22Rv1 (cell line): ENCODE results near the gene VGLL4.

Experiments used
- H3K27ac ChIP-seq: fragments of 450-650 bp; 2 replicates; pipeline ENCODE4 v1.5.1; 2017
- CTCF ChIP-seq: fragments of 450-650 bp; IDR thresholded peaks from 2 replicates; pipeline ENCODE4 v1.5.1; 2017; ENCODE audit warnings: mild to moderate bottlenecking
- ZFX ChIP-seq: fragments of 450-650 bp; IDR thresholded peaks from 2 replicates; pipeline ENCODE4 v1.6.1; 2017; ENCODE audit warnings: antibody characterized with exemption, borderline replicate concordance

The VGLL4 gene

GRCh38 chr3:11661052-11661656, 17.4 kb upstream of the VGLL4 start:
- no peak for TF ChIP-seq ZFX
- TF ChIP-seq CTCF = no peak
- peak overlapping the region; percentile 12; the same call in 1 of the 2 replicates for H3K27ac ChIP-seq

DNA sequence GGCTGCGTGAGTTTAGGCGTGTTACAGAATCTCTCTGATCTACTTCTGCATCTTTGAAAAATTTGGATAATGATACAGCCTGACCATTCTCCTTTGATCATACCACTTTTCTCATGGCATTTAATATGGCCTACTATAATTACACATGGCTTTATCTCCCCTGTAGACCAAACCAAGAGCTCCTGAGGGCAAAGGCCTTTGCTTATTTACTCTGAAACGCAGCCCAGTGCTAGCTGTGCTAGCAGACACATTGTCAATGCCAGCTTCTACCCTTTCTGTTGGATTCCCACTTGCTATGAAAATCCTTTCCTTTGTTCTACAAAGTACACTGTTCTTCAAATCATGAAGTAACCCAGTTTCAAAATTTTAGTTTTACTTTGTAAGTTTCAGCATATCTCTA, 16.5 kb upstream of the VGLL4 start:
- TF ChIP-seq ZFX (no peak), CTCF (no peak)
- H3K27ac ChIP-seq = peak overlapping the region; percentile 12; the same call in 1 of the 2 replicates

GRCh38 chr3:11658180-11658579, 14.5 kb upstream of the VGLL4 start:
- H3K27ac ChIP-seq = no peak overlapping the region
- TF ChIP-seq CTCF (no peak), ZFX (no peak)

- TF ChIP-seq ZFX = no peak
- TF ChIP-seq CTCF = peak; percentile 24; the same call in 1 of the 2 replicates
- no peak overlapping the region for H3K27ac ChIP-seq
Observed at GRCh38 chr3:11655196-11655928, 11.6 kb upstream of the VGLL4 start.

DNA sequence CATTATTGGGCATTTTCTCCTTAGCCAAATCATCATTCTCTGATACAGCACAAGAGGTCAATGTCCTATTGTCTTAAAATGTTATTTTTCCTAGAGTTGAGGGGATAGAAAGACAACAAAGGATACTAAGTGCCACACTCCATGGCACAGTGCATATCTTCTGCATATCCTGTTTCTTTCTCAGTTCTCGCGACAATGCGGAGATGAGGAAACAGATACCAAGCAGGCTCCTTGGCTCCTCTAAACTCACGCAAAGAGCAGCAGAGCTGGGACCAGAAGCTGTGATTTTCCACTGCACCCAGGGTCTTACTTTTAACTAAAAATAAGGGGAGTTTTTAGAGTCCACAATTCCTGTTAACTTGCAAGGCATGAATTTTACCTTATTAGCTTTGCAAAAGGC, 10.5 kb upstream of the VGLL4 start:
- no peak overlapping the region for H3K27ac ChIP-seq
- TF ChIP-seq CTCF (no peak), ZFX (no peak)

- TF ChIP-seq ZFX = no peak
- no peak; the same call in 1 of the 2 replicates for TF ChIP-seq CTCF
- H3K27ac ChIP-seq = no peak overlapping the region
Observed at GRCh38 chr3:11653298-11654055, 9.8 kb upstream of the VGLL4 start.
